CD4-positive, alpha-beta T cell treated with Interleukin-6 for 4 hours (primary cell): ENCODE data around the gene VASP.
"Not testable (repeated sequence)": the region's sequence is repeated elsewhere in the genome, so short reads cannot be mapped to it uniquely, and the experiment has no call there.

Experiments used
- DNase-seq: peaks from one replicate; pipeline ENCODE4 v3.0.0-alpha.2; 2020; ENCODE audit warnings: mixed read lengths

VASP gene

DNA sequence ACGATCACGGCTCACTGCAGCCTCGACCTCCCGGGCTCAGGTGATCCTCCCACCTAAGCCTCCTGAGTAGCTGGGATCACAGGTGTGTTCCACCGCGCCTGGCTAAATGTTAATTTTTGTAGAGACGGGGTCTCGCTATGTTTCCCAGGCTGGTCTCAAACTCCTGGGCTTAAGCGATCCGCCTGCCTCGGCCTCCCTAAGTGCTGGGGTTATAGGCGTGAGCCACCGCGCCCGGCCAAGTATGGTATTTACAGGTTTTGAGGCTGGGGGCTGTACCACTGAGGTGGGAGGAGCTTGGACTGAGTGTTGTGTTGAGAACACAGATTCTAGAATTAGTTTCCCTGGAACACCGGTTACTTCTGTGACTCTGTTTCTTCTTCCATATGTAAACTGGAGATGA is 9.5 kb upstream of the VASP start:
- no peak for DNase-seq

DNA sequence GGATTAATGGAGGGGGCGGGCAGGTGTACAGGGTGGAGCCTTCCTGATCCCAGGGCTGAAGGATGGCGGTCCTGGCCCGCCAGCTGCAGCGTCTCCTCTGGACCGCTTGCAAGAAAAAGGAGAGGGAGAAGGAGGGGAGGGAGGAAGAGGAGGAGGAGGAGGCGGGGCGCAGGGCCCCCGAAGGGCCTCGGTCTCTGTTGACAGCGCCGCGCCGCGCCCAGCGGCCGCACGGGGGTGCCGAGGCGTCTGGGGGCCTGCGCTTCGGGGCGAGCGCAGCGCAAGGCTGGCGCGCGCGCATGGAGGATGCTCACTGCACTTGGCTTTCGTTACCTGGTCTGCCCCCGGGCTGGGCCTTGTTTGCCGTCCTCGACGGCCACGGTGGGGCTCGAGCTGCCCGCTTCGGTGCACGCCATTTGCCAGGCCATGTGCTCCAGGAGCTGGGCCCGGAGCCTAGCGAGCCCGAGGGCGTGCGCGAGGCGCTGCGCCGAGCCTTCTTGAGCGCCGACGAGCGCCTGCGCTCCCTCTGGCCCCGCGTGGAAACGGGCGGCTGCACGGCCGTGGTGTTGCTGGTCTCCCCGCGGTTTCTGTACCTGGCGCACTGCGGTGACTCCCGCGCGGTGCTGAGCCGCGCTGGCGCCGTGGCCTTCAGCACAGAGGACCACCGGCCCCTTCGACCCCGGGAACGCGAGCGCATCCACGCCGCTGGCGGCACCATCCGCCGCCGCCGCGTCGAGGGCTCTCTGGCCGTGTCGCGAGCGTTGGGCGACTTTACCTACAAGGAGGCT is 8.7 kb upstream of the VASP start, which contains the start of gene PPM1N:
TSS of gene PPM1N (plus strand) at position 33 of the 785 bp plus-strand sequence. CDS start at position 63, 30 bp downstream.
- DNase-seq: peak; percentile 77

DNA sequence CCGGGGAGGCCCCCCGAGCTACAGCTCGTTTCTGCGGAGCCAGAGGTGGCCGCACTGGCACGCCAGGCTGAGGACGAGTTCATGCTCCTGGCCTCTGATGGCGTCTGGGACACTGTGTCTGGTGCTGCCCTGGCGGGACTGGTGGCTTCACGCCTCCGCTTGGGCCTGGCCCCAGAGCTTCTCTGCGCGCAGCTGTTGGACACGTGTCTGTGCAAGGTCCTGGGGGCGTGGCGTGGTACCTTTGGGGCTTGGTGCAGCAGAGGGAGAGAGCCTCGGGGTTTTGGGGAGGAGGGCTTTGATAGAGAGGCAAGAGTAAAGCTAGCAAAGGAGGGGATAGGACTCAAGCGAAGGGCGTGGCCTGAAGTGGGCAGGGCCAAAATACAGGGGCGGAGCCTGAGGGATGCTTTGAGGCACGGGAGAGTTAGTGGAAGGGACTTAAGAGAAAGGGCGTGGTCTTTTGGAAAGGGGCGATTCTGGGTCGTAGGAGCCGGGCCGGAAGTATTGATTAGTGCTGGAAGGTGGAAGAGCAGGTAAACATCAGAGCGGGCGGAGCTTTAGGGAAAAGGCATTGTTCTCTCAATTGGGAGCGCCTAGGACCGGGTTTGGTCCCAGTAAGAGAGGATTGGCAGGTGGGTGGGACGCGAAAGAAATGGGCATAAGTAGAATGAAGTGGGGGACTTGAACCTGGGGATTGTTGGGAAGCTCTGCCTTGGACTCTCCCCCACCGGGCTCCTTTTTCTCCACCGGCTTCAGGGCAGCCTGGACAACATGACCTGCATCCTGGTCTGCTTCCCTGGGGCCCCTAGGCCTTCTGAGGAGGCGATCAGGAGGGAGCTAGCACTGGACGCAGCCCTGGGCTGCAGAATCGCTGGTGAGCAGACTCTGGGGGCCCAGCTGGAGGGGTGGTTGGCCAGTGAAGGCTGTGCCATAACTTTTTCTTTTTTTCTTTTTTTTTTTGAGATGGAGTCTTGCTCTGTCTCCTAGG is 7.8 kb upstream of the VASP start:
- peak; percentile 71 for DNase-seq

DNA sequence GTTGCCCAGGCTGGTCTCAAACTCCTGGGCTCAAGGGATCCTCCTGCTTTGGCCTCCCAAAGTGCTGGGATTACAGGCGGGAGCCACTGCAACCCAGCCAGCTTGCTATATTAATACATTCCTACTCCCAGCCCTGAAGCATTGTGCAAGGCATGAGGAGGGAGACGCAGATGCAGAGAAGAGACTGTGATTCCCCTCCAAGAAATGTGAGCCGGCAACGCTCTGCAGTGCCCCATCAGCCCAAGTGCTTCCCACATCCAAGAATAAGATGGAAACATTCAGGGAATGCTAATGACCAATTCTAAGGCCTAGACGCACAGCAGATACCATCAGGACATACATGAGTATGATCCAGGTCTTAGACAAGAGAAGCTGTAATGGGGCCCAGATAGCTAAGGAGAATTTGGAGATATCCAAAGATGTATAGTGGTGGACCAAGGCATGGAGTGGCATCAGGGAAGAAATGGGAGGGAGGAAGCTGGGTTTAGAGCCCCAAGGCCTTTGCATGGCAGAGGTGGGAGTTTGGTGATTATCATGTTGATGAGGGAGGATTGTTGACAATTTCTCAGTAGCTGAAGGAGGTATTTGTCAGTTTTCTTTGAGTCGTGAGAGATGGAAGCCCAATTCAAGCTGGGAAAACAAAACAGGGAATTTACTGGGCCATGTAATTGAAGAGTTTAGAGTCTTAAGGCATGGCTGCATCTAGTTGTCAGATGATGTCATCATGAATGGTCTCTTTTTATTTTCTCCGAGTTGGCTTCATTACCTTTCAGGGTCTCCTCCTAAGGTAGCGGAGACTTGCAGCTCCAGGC is 6.2 kb upstream of the VASP start:
- no peak for DNase-seq

DNA sequence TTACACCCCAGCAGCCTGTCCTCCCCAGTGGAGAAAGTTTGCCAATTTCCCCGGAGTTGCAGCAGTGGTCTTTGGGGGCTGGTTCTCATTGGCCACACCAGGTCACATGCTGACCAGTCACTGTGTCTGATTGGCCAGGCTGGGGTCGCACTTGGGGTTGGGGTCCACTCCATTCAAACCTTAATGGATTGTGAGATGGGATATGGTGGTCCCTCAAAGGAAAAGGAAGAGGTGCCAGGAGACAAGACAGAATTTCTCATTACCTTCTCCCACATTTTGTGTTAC is 5.6 kb upstream of the VASP start:
- no peak for DNase-seq

DNA sequence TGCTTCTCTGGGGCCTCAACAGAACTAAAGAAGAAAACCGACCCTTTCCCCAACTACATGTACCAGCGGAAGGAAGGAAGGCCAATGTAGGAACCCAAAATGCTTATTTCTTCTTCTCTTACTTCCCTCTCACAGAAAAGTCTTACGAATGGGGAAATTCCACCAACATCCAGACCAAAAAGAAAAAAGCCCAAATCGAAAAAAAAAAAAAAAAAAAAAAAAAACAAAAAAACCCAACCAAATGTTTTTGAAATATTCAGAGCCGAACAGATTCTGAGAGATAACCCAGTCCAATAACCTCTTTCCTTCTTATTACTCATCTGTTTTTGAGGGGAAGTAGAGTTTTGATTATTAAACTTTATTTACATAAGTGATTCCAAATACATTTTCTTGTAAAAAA is 5.2 kb upstream of the VASP start:
- no peak for DNase-seq

DNA sequence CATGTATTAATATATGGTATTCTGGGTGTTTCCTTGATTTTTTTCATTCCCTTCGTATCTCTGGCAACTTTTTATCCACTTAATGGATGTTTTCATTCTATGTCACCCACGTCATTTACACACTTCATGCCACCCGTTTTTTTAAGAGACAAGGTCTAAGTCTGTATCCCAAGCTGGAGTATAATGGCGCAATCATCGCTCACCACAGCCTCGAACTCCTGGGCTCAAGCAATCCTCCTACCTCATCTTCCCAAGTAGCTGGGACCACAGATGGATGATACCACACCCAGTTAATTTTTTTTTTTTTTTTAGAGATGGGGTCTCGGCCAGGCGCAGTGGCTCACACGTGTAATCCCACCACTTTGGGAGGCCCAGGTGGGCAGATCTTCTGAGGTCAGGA is 3.4 kb upstream of the VASP start:
- DNase-seq: no peak

DNA sequence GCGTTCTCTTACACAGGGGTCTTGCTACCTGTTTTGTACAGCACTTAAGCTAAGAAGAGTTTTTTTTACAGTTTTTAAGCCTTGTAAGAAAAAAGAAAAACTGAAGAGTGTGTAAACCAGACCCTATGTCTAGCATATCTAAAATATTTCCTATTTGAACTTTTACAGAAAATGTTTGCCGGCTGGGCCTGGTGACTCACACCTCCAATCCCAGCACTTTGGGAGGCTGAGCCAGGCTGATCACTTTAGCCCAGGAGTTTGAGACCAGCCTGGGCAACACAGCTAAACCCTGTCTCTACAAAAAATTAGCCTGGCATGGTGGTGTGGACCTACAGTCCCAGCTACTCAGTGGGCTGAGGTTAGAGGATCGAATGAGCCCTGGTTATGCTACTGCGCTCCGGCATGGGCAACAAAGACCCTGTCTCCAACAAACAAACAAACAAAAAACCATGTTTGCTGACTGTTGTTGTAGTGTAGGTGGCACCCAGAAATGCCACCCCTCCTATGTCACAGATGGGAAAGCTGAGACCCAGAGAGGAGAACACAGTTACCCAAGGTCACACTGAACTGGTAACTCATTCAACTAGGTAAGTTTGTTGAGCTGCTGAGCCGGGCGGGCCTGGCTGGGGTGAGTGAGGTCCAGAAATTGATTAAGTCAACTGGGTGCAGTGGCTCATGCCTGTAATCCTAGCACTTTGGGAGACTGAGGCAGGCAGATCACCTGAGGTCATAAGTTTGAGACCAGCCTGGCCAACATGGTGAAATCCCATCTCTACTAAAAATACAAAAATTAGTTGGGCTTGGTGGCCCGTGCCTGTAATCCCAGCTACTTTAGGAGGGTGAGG is 1.9 kb upstream of the VASP start:
- DNase-seq: no peak

DNA sequence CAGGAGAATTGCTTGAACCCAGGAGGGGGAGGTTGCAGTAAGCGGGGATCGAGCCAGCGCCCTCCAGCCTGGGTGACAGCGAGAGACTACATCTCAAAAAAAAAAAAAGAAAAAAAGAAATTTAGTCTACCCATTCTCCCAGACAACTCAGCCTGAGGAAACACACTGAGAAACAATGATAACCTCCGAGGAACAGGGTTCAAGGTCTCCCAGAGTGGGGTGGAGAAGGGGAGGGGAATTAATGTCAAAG is 1.4 kb upstream of the VASP start:
- DNase-seq: no peak

DNA sequence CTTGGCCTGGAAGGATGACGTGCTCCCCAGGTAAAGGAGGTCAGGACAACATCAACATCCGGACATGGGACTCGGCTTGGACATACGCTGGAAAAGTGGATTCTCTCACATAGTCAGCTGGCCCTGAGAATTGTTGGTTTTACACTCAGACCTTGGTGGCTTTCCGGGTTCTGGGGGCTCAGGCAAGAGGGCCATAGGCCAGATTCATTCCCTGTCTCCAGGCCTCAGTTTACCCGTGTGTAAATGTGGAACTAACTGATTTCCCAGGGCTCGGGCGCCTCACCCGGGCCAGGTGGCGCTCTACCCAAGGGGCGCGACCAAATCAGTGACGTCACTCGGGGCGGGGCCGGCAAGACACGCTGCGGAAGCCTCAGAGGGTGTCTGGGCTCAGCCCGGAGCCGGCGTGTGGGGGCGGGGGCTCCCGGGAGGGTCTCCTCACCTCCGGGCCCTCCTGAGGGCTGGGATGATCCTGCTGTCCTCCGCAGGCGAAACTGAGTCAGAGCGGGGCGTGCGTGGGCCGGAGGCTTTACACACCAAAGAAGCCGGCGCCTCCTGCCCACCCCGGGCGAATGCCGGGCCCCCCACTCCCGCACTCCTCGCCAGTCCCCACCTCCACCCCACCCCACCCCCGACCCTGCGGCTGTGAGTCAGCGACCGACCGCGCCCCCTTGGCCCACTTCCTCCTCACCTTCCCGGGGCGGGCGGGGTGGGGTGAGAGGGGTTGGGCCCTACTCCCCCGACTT is 862 bp upstream of the VASP start:
- DNase-seq: peak; percentile 100

DNA sequence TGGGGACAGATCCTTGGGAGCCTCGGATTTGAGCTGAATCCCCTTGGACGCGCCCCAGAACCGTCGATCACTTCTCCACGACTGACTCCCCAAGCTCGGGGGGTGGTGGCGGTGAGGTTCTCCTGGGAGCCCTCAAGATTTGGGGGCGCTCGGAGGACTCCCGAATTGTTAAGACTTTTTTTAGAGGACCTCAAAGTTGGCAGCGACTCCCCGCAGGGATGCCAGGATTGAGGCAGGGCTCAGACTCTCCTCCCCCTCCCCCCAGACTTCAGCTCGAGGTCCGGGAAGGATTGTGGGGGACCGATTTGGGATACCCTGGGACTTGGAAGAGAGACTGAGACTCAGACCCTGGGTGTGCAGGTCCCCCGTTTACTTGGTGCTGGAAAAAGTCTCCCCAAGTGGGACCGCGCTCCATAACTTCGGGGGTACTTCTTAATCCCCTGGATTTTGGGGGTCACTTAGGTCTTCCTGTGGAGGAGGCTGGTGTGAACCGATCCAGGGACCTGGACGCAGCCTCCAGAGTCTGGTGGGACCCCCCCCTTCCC is 665 bp downstream of the VASP start:
- DNase-seq: no peak

DNA sequence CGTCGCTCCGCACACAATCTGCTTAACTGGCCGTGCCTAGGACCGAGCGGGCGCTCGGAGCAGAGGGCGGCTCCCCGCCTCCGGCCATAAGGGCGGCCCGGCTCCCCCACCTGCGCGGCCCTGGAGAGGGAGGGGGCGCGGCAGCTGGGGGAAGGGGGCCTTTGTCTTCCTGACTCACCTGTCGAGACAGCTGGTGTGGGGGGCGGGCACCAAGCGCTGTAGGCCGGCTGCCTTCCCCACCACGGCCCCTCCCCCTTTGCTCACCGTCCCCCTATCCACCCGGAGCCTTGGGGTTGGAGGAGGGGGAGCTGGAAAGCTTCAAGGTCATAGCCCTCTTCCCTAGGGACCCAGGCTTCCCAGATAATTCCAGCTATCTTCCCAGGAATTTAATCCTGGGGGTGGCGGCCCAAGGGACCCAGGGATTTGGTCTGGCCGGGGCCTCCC is 1.2 kb downstream of the VASP start:
- peak; percentile 62 for DNase-seq

DNA sequence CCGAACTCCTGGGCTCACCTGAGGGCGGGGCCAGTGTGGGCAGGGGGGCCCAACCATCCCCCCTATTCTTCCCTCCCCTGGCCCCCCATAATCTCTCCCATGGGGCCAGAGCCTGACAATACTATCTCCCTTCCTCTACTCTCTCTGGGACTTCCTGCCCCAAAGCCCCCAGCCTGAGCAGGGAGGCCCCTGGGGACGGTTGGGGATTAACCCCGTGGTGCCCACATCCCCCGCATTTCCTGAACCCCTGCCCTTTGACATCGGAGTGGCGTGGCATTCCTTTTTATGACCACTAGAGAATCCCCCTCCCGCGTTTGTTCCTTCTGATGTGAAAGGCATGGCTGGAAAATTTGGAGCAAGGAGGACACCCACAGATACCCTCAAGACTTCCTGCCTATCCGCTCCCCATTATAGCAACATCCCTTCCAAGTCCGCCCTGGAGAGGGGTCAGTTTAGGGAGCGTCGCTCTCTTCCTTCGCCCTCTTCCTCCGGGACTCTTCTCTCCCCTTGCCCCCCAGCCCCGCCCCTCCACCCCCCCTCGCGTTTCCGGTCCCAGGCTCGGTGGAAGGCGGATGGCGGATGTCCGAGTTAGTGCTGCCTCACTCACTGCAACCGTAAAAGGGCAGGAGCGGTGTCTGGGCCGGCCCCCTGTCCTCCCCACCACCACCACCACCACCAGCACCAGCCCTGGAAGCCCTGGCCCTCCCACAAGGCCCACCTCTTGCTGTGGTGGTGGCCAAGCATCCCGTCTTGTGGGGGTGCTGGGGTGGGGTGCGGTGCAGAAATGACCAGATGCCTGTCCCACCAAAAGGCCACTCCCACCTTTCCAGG is 1.8 kb downstream of the VASP start:
- peak; percentile 45 for DNase-seq

DNA sequence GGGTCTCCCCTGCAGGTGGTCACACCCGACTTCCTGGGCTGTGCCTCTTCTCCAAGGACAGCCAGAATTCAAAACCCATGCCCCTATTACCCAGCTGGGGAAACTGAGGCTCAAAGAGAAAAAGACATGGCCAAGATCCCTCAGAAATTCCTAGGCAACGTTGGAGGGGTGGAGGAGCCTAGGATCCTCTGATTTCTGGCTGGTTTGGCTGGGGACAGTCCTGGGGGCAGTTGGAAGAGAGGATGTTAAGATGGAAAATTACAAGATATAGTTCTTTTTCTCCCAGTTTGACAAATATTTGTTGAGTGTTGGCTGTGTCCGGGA is 2.4 kb downstream of the VASP start:
- DNase-seq: no peak

DNA sequence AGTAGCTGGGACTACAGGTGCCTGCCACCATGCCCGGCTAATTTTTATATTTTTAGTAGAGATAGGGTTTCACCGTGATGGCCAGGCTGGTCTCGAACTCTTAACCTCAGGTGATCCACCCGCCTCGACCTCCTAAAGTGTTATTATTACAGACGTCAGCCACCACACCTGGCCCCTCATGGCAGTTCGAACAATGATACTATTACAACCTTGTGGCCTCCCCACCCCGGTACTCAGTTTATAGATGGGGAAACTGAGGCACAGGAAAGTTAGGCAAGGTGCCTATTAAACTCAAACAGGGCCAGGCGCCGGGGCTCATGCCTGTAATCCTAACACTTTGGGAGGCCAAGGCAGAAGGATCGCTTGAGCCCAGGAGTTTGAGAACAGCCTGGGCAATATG is 3.1 kb downstream of the VASP start:
- DNase-seq: not testable (repeated sequence)

DNA sequence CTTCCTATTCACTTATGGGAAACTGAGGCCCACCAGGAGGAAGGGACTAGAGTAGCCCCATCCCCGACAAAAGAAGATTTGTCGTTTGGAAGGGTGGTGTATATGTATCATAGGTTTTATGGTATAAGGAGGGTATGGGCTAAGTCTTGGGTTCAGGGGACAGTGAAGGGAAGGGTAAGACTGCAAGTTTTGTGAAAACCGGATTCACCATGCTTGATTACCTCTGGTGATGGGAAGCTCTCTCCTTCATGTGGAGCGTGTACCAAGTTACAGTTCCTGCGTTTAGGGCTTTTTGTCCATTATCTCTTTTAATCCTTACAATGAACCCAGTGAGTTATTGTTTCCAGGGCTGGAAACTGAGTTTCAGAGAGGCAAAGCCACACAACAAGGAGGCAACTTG is 3.8 kb downstream of the VASP start:
- DNase-seq: no peak

DNA sequence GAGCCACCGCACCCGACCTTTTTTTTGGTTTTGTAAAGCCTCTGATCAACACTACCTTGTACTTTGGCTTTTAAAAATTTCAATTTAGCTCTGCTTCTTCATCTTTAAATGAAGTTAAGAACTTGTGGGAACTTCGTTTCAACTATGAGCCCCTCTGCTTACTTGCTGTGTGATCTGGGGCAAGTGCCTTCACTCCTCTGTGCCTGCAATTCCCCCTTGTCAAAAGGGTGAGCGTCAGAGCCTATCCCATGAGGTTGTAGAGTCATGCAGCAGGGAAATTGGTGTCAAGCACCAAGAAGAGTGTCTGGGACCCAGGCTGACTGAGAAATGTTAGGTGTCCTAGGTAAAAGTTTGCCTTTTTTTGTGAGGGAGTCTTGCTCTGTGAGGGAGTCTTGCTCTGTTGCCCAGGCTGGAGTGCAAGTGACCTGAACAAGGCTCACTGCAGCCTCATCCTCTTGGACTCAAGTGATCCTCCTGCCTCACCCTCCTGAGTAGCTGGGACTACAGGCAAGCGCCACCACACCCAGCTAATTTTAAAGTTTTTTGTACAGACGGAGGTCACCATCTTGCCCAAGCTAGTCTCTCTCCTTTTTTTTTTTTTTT is 5.7 kb downstream of the VASP start:
- DNase-seq: no peak

DNA sequence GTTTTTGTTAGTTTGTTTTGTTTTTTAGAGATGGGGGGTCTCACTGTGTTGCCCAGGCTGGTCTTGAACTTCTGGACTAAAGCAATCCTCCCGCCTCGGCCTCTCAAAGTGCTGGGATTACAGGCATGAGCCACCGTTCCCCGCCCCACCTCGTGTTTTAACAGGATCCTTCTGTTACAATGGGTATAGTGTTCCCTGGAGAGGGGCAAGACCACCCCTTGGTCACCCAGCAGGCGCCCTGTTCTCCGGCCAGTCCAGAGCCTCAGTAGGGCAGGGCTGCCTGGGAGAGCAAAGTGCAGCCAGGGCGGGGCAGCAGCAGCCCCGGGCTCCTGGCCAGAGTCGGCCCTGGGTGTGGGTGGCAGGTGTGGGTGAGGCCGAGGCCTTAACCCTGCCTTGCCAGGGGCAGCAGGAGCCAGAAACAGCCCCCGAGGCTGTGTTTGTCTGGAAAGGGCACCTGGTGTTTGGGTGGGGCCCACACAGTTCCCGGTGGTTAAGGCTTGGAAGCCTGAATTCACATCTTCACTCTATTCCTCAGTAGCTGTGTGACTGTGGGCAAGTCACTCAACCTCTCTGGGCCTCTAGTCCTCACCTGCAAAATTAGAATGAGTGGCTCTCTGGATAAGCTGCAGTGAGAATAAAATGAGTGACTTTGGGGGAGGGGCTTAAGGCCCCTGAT is 7.2 kb downstream of the VASP start:
- DNase-seq: no peak

DNA sequence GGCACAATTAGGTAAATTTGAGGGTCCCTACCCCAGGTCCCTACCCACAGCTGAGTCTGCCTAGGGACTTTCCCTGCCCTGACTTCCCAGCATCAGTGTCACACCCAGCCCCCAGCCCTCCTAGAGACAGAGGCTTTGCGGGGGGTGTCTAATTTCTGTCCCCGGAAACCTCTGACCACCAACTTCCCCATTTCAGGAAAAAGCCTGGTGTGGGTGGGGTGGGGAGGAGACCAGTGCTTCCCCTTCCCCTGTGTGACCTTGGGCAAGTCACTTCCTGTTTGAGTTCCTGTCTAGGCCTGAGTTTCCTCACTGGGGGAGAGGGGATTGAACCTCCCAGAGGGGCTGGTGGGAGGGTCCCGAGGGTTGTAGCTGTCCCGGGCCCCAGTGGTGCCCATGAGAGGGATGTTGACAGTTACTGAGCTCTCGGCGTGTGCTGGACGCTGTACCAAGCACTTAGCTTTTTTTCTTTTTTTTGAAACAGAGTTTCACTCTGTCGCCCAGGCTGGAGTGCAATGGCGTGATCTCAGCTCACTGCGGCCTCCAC is 7.9 kb downstream of the VASP start:
- peak; percentile 33 for DNase-seq
